K562 (cell line): ENCODE data around the gene MT4. TPM values are rescaled to one million over a fixed set of nuclear protein-coding genes. Genes with fewer than 3 reads are reported as not detected.
A peak's percentile ranks its signal among the peaks of the same experiment; 100 is the strongest.

ENCODE experiments used
- ATAC-seq: fragments of 200-7000 bp; cut with Tn5 transposase; 3 replicates; pipeline ENCODE4 v1.9.1; 2020; ENCODE audit warnings: moderate library complexity
- BruUV-seq: library from RNA; stranded (reverse); fragments of 400-500 nt; replicated peaks from 2 replicates; lab custom pipeline; 2021; lab: Mats Ljungman, UMichigan
- CTCF ChIA-PET: fragments of 300-600 bp; formaldehyde crosslinking; extraction: SDS; loops from one replicate; lab custom pipeline; 2021; ENCODE audit warnings: low intra/inter-chr PET ratio; lab: Yijun Ruan, JAX
- POLR2A ChIA-PET: fragments of 300-600, 350-650 bp; sonication (Branson Sonifier 250); formaldehyde crosslinking; extraction: SDS; loops from one replicate; lab custom pipeline; 2021; ENCODE audit warnings: antibody characterized with exemption, inconsistent platforms; lab: Yijun Ruan, JAX
- DNase-seq, 4 experiments: peaks; one replicate each; pipeline versions ENCODE4 v3.0.0 to v3.0.0-alpha.2; 2011 to 2018; ENCODE audit warnings: low spot score in 3 of 4, mixed read lengths in 3 of 4; ENCODE audit errors: extremely low read depth in 1 of 4
- FAIRE-seq: peaks from 2 replicates; lab custom pipeline; 2011; peaks lifted over from hg19 to GRCh38; lab: Jason Lieb, UNC
- H2AFZ ChIP-seq: 2 replicates; pipeline ENCODE4 v1.6.0; 2011; ENCODE audit warnings: low read depth, low read length, control low read depth, inconsistent platforms
- H3K27ac ChIP-seq: fragments of 200-600 bp; 3 replicates; pipeline ENCODE4 v1.8.0; 2011; ENCODE audit warnings: low read depth, mild to moderate bottlenecking, control low read depth, inconsistent platforms, low read length, moderate library complexity, mixed read lengths; ENCODE audit errors: extremely low read depth
- H3K27me3 ChIP-seq, 2 experiments: fragments of 300-600 bp in 1 of 2; 2 replicates in 1 of 2; 3 replicates in 1 of 2; pipeline versions ENCODE4 v1.6.0 to v1.8.0; 2011; ENCODE audit warnings: inconsistent platforms in 2 of 2, low read length in 2 of 2, mild to moderate bottlenecking in 1 of 2, mixed read lengths in 1 of 2, moderate library complexity in 1 of 2; ENCODE audit not compliant: control insufficient read depth in 2 of 2, insufficient read depth in 2 of 2
- H3K36me3 ChIP-seq: fragments of 300-600 bp; 3 replicates; pipeline ENCODE4 v1.8.0; 2011; ENCODE audit warnings: mild to moderate bottlenecking, low read length, inconsistent platforms; ENCODE audit not compliant: control insufficient read depth, insufficient read depth
- H3K4me1 ChIP-seq, 2 experiments: fragments of 200-600 bp in 1 of 2; replicated peaks in 1 of 2; 2 replicates in 1 of 2; 3 replicates in 1 of 2; pipeline versions ENCODE4 v1.5.1 to v1.8.0; 2011; ENCODE audit warnings: inconsistent platforms in 2 of 2, low read length in 2 of 2, mild to moderate bottlenecking in 1 of 2, mixed read lengths in 1 of 2, moderate library complexity in 1 of 2; ENCODE audit not compliant: control insufficient read depth in 2 of 2, insufficient read depth in 2 of 2
- H3K4me2 ChIP-seq: 2 replicates; pipeline ENCODE4 v1.6.1; 2011; ENCODE audit warnings: low read length, control low read depth, inconsistent platforms, mixed read lengths; ENCODE audit not compliant: insufficient read depth
- H3K4me3 ChIP-seq: fragments of 200-600 bp; sonication (generic), shearing (Covaris generic); 2 replicates; pipeline ENCODE4 v1.5.1; 2016; ENCODE audit warnings: control low read depth, inconsistent platforms
- H3K79me2 ChIP-seq: fragments of 200-600 bp; 3 replicates; pipeline ENCODE4 v1.8.0; 2011; ENCODE audit warnings: low read length, inconsistent platforms; ENCODE audit not compliant: control insufficient read depth, insufficient read depth
- H3K9ac ChIP-seq, 2 experiments: 2 replicates each; pipeline versions ENCODE4 v1.6.0 to v1.6.1; 2011; ENCODE audit warnings: low read depth in 2 of 2, low read length in 2 of 2, control low read depth in 1 of 2, inconsistent platforms in 1 of 2, mild to moderate bottlenecking in 1 of 2, mixed read lengths in 1 of 2; ENCODE audit not compliant: insufficient read depth in 1 of 2
- H3K9me1 ChIP-seq: one replicate; pipeline ENCODE4 v1.6.0; 2011; ENCODE audit warnings: inconsistent platforms, mild to moderate bottlenecking, low read length, moderate library complexity; ENCODE audit not compliant: control insufficient read depth, insufficient read depth
- H3K9me3 ChIP-seq: replicated peaks from 2 replicates; pipeline ENCODE4 v1.5.1; 2011; ENCODE audit warnings: low read depth, low read length, inconsistent platforms; ENCODE audit not compliant: control insufficient read depth, insufficient read depth
- H4K20me1 ChIP-seq: replicated peaks from 2 replicates; pipeline ENCODE4 v1.6.1; 2011; ENCODE audit warnings: low read length, inconsistent platforms, mixed read lengths; ENCODE audit not compliant: control insufficient read depth, insufficient read depth
- CBX2 ChIP-seq: fragments of 200-600 bp; sonication (generic); IDR thresholded peaks from one replicate; pipeline ENCODE4 v1.6.1; 2012; ENCODE audit warnings: mild to moderate bottlenecking, low read length, inconsistent platforms; ENCODE audit not compliant: insufficient read depth, poor library complexity, severe bottlenecking
- CBX8 ChIP-seq: fragments of 200-600 bp; sonication (generic); IDR thresholded peaks from 2 replicates; pipeline ENCODE4 v1.6.1; 2012; ENCODE audit warnings: borderline replicate concordance, mixed run types, low read depth, mild to moderate bottlenecking, moderate library complexity, mixed read lengths, low read length, control low read depth, inconsistent platforms; ENCODE audit not compliant: poor library complexity, severe bottlenecking; ENCODE audit errors: extremely low read depth
- GABPA ChIP-seq: fragments of 200-800 bp; sonication (Bioruptor generic); conservative IDR thresholded peaks from 2 replicates; pipeline ENCODE4 v1.6.1; 2016; ENCODE audit warnings: low read depth, missing genetic modification characterization, missing compliant biosample characterization
- JUN ChIP-seq, 2 experiments: sonication (generic) in 1 of 2; formaldehyde crosslinking in 1 of 2; IDR thresholded peaks; 2 replicates each; pipeline versions ENCODE4 v1.6.1 to v1.8.0; 2012 to 2022; ENCODE audit warnings: borderline replicate concordance in 2 of 2, mild to moderate bottlenecking in 2 of 2, improper control_type of control experiment in 1 of 2, low read depth in 1 of 2, low read length in 1 of 2, missing genetic modification reagents in 1 of 2
- MEF2A ChIP-seq: IDR thresholded peaks from 2 replicates; pipeline ENCODE4 v1.6.1; 2011; ENCODE audit warnings: low read depth, mild to moderate bottlenecking, low read length, moderate library complexity; ENCODE audit not compliant: control insufficient read depth
- POLR2AphosphoS2 ChIP-seq: IDR thresholded peaks from 2 replicates; pipeline ENCODE4 v1.6.1; 2012; ENCODE audit warnings: low read length, improper control_type of control experiment
- SOX6 ChIP-seq: fragments of 450-650 bp; IDR thresholded peaks from 2 replicates; pipeline ENCODE4 v1.6.1; 2014; ENCODE audit warnings: mild to moderate bottlenecking
- ZNF436 ChIP-seq: fragments of 250-450, 450-650 bp; sonication (Bioruptor Pico); formaldehyde crosslinking; IDR thresholded peaks from 2 replicates; pipeline ENCODE4 v1.7.0; 2020; ENCODE audit warnings: mild to moderate bottlenecking
- WGBS: fragments of 100-300 bp; shearing (Covaris generic); methylation state at CpG from one replicate; pipeline ENCODE4 v1.1.6; 2016; ENCODE audit warnings: low coverage, mixed read lengths; ENCODE audit not compliant: insufficient coverage; ENCODE audit errors: missing lambda C conversion rate; 5-methylcytosine and 5-hydroxymethylcytosine counted together
- in situ Hi-C: fragments of 300-500 bp; cut with MboI; formaldehyde crosslinking; loops from 4 replicates; pipeline ENCODE4 v1.15.0; 2018; ENCODE audit warnings: inconsistent platforms, mixed read lengths
- intact Hi-C: fragments of 100-400 bp; cut with micrococcal nuclease; formaldehyde crosslinking; loops from 2 replicates; pipeline ENCODE4 v1.14.2; 2022
- polyA plus RNA-seq, 8 experiments: library from polyadenylated mRNA; depleted of rRNA in 4 of 8; stranded (reverse) in 5 of 8; unstranded in 3 of 8; fragments of >200 nt; fragmentation: Nextera tagmentation in 2 of 8; fragmentation: Illumina TruSeq in 1 of 8; extraction: Ambion mirVana in 2 of 8; extraction: Trizol in 1 of 8; gene quantifications; 2 replicates each; pipeline versions ENCODE4 v1.2.1 to v1.2.3, GENCODE V29; 2011 to 2014; ENCODE audit warnings: inconsistent platforms in 1 of 8, missing spikeins in 1 of 8
- total RNA-seq, 7 experiments: library from RNA; depleted of rRNA in 6 of 7; stranded (reverse); fragments of >200 nt in 6 of 7; fragmentation: Illumina TruSeq in 2 of 7; extraction: Trizol in 2 of 7; gene quantifications; 2 replicates each; pipeline versions ENCODE4 v1.2.1 to v1.2.3, GENCODE V29; 2011 to 2021; ENCODE audit warnings: low replicate concordance in 1 of 7
- TF ChIP-seq, protein P1 (sequence below): sonication (generic); formaldehyde crosslinking; IDR thresholded peaks from 2 replicates; pipeline ENCODE4 v1.9.0; 2022; ENCODE audit warnings: mild to moderate bottlenecking, missing genetic modification reagents
- TF ChIP-seq, protein P2 (sequence below): sonication (generic); formaldehyde crosslinking; IDR thresholded peaks from 2 replicates; pipeline ENCODE4 v1.8.0; 2022; ENCODE audit warnings: mild to moderate bottlenecking, missing genetic modification reagents

Gene MT4
- total and polyA plus RNA-seq, 9 of the 15 experiments (the other 6 are each of a cell fraction or from before 2014, with no cell fraction given): not detected

DNA sequence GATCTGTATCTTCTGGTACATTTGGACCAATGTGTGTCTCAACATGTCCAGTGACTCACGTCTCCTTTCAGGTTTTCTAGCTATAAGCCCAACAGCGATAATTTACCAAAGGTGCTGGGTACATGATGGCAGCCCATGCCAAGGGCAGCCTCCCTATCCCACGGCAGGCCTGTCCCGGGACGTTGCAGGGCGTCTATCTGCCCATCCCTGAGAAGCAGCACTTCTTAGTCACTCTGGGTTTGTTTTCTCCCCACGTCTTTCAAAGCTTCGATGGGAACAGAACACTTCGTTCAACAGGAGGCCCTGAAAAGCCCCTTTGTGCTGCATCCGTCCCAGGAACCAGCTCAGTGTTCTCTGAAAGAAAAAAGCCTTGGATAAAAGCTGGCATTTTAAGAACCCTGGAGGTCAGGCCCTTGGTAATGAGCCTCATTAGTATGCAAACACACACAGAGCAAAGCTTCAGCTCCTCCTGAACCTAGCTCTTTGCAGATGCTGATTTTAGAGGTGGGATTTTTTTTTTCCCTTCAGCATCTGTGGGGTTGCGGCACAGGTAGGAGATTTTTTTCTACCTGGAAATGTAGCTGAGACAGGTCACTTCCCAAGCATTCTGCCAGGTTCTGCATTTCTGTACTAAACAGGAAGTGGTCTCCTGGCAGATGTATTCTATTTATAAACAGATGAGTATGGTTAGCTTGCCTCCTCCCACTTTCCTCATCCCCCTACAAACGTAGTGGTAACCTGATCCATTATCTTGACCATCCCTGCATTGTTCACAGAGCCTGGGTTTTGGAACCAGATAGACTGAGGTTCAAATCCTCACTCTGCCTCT is 17.5 kb upstream of the MT4 start (continued):
- TF ChIP-seq CBX8 (no peak), ZNF436 (CRISPR knock-in tag) (no peak), JUN (IDR thresholded peaks at IDR 0.05; ENCODE audit: borderline replicate concordance, low read depth, low read length) (no peak), JUN (CRISPR knock-in tag; IDR thresholded peaks at IDR 0.05; ENCODE audit: borderline replicate concordance) (no peak), GABPA (tag) (peak; percentile 54), POLR2AphosphoS2 (no peak)
- TF ChIP-seq, protein P1, sequence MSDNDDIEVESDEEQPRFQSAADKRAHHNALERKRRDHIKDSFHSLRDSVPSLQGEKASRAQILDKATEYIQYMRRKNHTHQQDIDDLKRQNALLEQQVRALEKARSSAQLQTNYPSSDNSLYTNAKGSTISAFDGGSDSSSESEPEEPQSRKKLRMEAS: no peak
- TF ChIP-seq, all 486 proteins: peak for 7

DNA sequence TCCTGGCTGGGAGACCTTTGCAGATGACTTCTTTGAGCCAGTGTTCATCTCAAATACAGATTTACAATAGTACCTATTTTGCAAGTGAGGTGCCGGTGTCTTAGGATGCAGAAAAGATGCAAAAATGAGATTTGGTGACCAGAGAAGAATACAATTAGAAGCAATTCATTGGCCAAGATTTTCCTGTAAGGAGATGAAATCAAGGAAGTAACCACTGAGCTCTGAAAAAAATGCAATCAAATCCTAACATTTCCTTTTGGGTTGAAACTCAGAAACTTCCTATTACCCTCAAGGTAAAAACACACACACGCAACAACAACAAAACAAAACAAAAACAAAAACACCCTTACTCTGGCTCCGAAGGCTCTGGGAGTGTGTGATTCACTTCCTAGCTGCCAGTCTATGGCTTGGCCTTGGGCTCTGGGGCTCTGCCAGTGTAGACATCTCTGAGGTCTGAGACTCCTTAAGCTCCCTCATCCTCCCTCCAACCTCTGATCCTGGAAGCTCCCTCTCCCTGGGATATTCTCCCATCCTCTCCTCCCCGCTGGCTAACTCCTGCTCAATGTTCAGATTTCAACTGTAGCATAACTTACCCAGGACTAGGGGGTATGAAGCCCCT is 16.8 kb upstream of the MT4 start:
- H3K27ac ChIP-seq: no peak overlapping the region
- intact Hi-C loops: no loop called here
- TF ChIP-seq SOX6 (no peak; the same call in 1 of the 2 replicates), CBX2 (peak; percentile 46), MEF2A (no peak)
- TF ChIP-seq, protein P2, sequence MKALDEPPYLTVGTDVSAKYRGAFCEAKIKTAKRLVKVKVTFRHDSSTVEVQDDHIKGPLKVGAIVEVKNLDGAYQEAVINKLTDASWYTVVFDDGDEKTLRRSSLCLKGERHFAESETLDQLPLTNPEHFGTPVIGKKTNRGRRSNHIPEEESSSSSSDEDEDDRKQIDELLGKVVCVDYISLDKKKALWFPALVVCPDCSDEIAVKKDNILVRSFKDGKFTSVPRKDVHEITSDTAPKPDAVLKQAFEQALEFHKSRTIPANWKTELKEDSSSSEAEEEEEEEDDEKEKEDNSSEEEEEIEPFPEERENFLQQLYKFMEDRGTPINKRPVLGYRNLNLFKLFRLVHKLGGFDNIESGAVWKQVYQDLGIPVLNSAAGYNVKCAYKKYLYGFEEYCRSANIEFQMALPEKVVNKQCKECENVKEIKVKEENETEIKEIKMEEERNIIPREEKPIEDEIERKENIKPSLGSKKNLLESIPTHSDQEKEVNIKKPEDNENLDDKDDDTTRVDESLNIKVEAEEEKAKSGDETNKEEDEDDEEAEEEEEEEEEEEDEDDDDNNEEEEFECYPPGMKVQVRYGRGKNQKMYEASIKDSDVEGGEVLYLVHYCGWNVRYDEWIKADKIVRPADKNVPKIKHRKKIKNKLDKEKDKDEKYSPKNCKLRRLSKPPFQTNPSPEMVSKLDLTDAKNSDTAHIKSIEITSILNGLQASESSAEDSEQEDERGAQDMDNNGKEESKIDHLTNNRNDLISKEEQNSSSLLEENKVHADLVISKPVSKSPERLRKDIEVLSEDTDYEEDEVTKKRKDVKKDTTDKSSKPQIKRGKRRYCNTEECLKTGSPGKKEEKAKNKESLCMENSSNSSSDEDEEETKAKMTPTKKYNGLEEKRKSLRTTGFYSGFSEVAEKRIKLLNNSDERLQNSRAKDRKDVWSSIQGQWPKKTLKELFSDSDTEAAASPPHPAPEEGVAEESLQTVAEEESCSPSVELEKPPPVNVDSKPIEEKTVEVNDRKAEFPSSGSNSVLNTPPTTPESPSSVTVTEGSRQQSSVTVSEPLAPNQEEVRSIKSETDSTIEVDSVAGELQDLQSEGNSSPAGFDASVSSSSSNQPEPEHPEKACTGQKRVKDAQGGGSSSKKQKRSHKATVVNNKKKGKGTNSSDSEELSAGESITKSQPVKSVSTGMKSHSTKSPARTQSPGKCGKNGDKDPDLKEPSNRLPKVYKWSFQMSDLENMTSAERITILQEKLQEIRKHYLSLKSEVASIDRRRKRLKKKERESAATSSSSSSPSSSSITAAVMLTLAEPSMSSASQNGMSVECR (CRISPR knock-in tag): no peak
- TF ChIP-seq, all 486 proteins: peak for 1
- WGBS: 2% methylated on average over 4 of the region's 4 CpGs
- Histone ChIP-seq H4K20me1 (peaks cover 5% of the 10 kb centered on the region; the same call in 1 of the 2 replicates), H3K9ac (no peak overlapping the region), H3K4me2 (no peak overlapping the region), H3K36me3 (no peaks in the 10 kb centered on the region), H2AFZ (no peak overlapping the region), H3K79me2 (no peaks in the 10 kb centered on the region), H3K4me3 (no peak overlapping the region), H3K27me3 (peaks cover 25 to 40% of the 10 kb centered on the region in 2 experiments; a peak in 4 of 5 replicates), H3K4me1 (peaks cover 0 to 14% of the 10 kb centered on the region in 2 experiments; a peak in 2 of 5 replicates), H3K9me1 (peaks cover 4% of the 10 kb centered on the region), H3K9me3 (no peaks in the 10 kb centered on the region)
- FAIRE-seq (no peak), ATAC-seq (no peak), DNase-seq (no peak)
- ChIA-PET POLR2A (interaction anchor here (0.7 to 1.2 kb wide), 2 partner anchors 24 to 145 kb away, joined by 3 to 4 read pairs; no protein-coding TSS in a partner anchor), CTCF (no interaction called here)
- BruUV-seq: no TSS peak
- in situ Hi-C loops: no loop called here
